Measurements from ENCODE around the gene ORC6. TPM values are rescaled to one million over a fixed set of nuclear protein-coding genes. Genes with fewer than 3 reads are reported as not detected.
"Not testable (repeated sequence)": the region's sequence is repeated elsewhere in the genome, so short reads cannot be mapped to it uniquely, and the experiment has no call there.

ORC6 gene
- total RNA-seq, 2 donors from 2014 or later, result 1.4 to 16.8 TPM

GRCh38 chr16:46651305-46651704 lies 38.2 kb upstream of the ORC6 start:
- Histone ChIP-seq H3K4me1 (replicated peaks) (no peaks in the 10 kb centered on the region), H3K27me3 (replicated peaks; ENCODE audit: insufficient read depth) (no peaks in the 10 kb centered on the region), H3K36me3 (no peaks in the 10 kb centered on the region), H3K9me3 (no peaks in the 10 kb centered on the region), H3K27ac (no peak overlapping the region), H3K4me3 (no peak overlapping the region)
- 78% methylated on average over 3 of the region's 3 CpGs for WGBS
- DNase-seq (ENCODE audit: low spot score), result no peak
- TF ChIP-seq POLR2AphosphoS5 (IDR thresholded peaks at IDR 0.05) (no peak), CTCF (IDR thresholded peaks at IDR 0.05) (no peak), POLR2A (IDR thresholded peaks at IDR 0.05) (no peak)
- intact Hi-C loops (cut with DNase I), result no loop called here

GRCh38 chr16:46658925-46659324 lies 30.5 kb upstream of the ORC6 start:
- TF ChIP-seq POLR2A (IDR thresholded peaks at IDR 0.05), result no peak
- TF ChIP-seq CTCF (IDR thresholded peaks at IDR 0.05), result no peak
- TF ChIP-seq POLR2AphosphoS5 (IDR thresholded peaks at IDR 0.05), result no peak
- Histone ChIP-seq H3K36me3 (peaks cover 7 to 11% of the 10 kb centered on the region in 2 donors), H3K27ac (no peak overlapping the region), H3K9me3 (no peaks in the 10 kb centered on the region), H3K4me3 (no peak overlapping the region), H3K27me3 (replicated peaks; ENCODE audit: insufficient read depth) (no peaks in the 10 kb centered on the region), H3K4me1 (replicated peaks) (no peaks in the 10 kb centered on the region)
- DNase-seq (ENCODE audit: low spot score), result no peak
- 71% methylated on average over 1 of the region's 1 CpG for WGBS
- intact Hi-C loops (cut with DNase I), result no loop called here

GRCh38 chr16:46662123-46662522 lies 27.3 kb upstream of the ORC6 start:
- Histone ChIP-seq H3K4me3 (no peak overlapping the region), H3K36me3 (peaks cover 7 to 11% of the 10 kb centered on the region in 2 donors), H3K27me3 (replicated peaks; ENCODE audit: insufficient read depth) (no peaks in the 10 kb centered on the region), H3K9me3 (no peaks in the 10 kb centered on the region), H3K27ac (no peak overlapping the region), H3K4me1 (replicated peaks) (no peaks in the 10 kb centered on the region)
- intact Hi-C loops (cut with DNase I), result no loop called here
- no peak for DNase-seq (ENCODE audit: low spot score)
- 69% methylated on average over 4 of the region's 4 CpGs for WGBS
- no peak for TF ChIP-seq POLR2A (IDR thresholded peaks at IDR 0.05)
- no peak for TF ChIP-seq POLR2AphosphoS5 (IDR thresholded peaks at IDR 0.05)
- no peak for TF ChIP-seq CTCF (IDR thresholded peaks at IDR 0.05)

- Histone ChIP-seq H3K9me3 (no peaks in the 10 kb centered on the region), H3K27ac (no peak overlapping the region), H3K4me1 (replicated peaks) (no peaks in the 10 kb centered on the region), H3K4me3 (no peak overlapping the region), H3K27me3 (replicated peaks; ENCODE audit: insufficient read depth) (no peaks in the 10 kb centered on the region), H3K36me3 (peaks cover under 1 to 3% of the 10 kb centered on the region in 2 donors)
- WGBS, result 59% methylated on average over 6 of the region's 6 CpGs
- TF ChIP-seq CTCF (IDR thresholded peaks at IDR 0.05), result peak; percentile 22 to 71 (median 63)
- no peak for TF ChIP-seq POLR2AphosphoS5 (IDR thresholded peaks at IDR 0.05)
- no peak for TF ChIP-seq POLR2A (IDR thresholded peaks at IDR 0.05)
- peak; percentile 25 for DNase-seq (ENCODE audit: low spot score)
- intact Hi-C loops (cut with DNase I), result no loop called here
Observed at GRCh38 chr16:46673320-46674013, 16.0 kb upstream of the ORC6 start.

- 100% methylated on average over 1 of the region's 1 CpG for WGBS
- H3K27ac ChIP-seq; intact Hi-C loops (cut with DNase I); H3K9me3 ChIP-seq; H3K4me3 ChIP-seq; H3K27me3 ChIP-seq (replicated peaks; ENCODE audit: insufficient read depth); DNase-seq (ENCODE audit: low spot score); H3K36me3 ChIP-seq; H3K4me1 ChIP-seq (replicated peaks): not testable (repeated sequence)
Observed at GRCh38 chr16:46677943-46678342, 11.5 kb upstream of the ORC6 start.

- not testable (repeated sequence) for H3K4me3 ChIP-seq
- intact Hi-C loops (cut with DNase I), result loop anchor here (10.0 kb wide), 1 partner anchor 123 kb away; no protein-coding TSS in a partner anchor
Observed at GRCh38 chr16:46681867-46682266, 7.6 kb upstream of the ORC6 start.

More at GRCh38 chr16:46681867-46682266, 7.6 kb upstream of the ORC6 start:
- H3K4me1 ChIP-seq (replicated peaks); H3K27ac ChIP-seq; H3K9me3 ChIP-seq; H3K36me3 ChIP-seq; DNase-seq (ENCODE audit: low spot score); H3K27me3 ChIP-seq (replicated peaks; ENCODE audit: insufficient read depth): not testable (repeated sequence)
- WGBS, result 85% methylated on average over 2 of the region's 2 CpGs
